GM18867 (cell line): ENCODE measurements around the gene NETO2.
"Not testable (repeated sequence)": the region's sequence is repeated elsewhere in the genome, so short reads cannot be mapped to it uniquely, and the experiment has no call there.

Source experiments
- ATAC-seq: cut with Tn5 transposase; IDR thresholded peaks from one replicate; pipeline ENCODE4 v1.9.1; 2021; ENCODE audit warnings: mild to moderate bottlenecking, moderate library complexity; ENCODE audit not compliant: unreplicated experiment

Gene NETO2

GRCh38 chr16:47136099-47136842 lies 7.5 kb downstream of the NETO2 start:
- no peak for ATAC-seq

- no peak for ATAC-seq
Measured at GRCh38 chr16:47134550-47134949, 9.2 kb downstream of the NETO2 start.

- no peak for ATAC-seq
Measured at GRCh38 chr16:47132308-47132707, 11.4 kb downstream of the NETO2 start.

GRCh38 chr16:47129755-47130435 lies 13.8 kb downstream of the NETO2 start:
- no peak for ATAC-seq

GRCh38 chr16:47127541-47127940 lies 16.2 kb downstream of the NETO2 start:
- ATAC-seq, result no peak

- ATAC-seq, result no peak
Measured at GRCh38 chr16:47125757-47126156, 18.0 kb downstream of the NETO2 start.

- ATAC-seq, result no peak
Measured at GRCh38 chr16:47113130-47113529, 30.6 kb downstream of the NETO2 start.

- ATAC-seq, result no peak
Measured at GRCh38 chr16:47110939-47111338, 32.8 kb downstream of the NETO2 start.

- ATAC-seq, result no peak
Measured at GRCh38 chr16:47109361-47109760, 34.4 kb downstream of the NETO2 start.

GRCh38 chr16:47102921-47103320 lies 40.8 kb downstream of the NETO2 start:
- ATAC-seq, result not testable (repeated sequence)

- not testable (repeated sequence) for ATAC-seq
Measured at GRCh38 chr16:47097154-47097553, 46.6 kb downstream of the NETO2 start.

GRCh38 chr16:47096297-47096696 lies 47.4 kb downstream of the NETO2 start:
- no peak for ATAC-seq

GRCh38 chr16:47084198-47084597 lies 59.5 kb downstream of the NETO2 start:
- no peak for ATAC-seq

GRCh38 chr16:47082099-47082865 lies 61.5 kb downstream of the NETO2 start:
- ATAC-seq, result no peak

- no peak for ATAC-seq
Measured at GRCh38 chr16:47081115-47081514, 62.6 kb downstream of the NETO2 start.

- ATAC-seq, result no peak
Measured at GRCh38 chr16:47079860-47080259, 63.9 kb downstream of the NETO2 start.

GRCh38 chr16:47073223-47074155 lies 70.3 kb downstream of the NETO2 start:
- peak; percentile 36 for ATAC-seq

GRCh38 chr16:47072158-47072557 lies 71.6 kb downstream of the NETO2 start:
- no peak for ATAC-seq

GRCh38 chr16:47069841-47070584 lies 73.7 kb downstream of the NETO2 start:
- ATAC-seq, result no peak

- no peak for ATAC-seq
Measured at GRCh38 chr16:47069313-47069712, 74.4 kb downstream of the NETO2 start.
